Panc1 (cell line): ENCODE results near the gene NEK4.

ENCODE experiments used
- REST ChIP-seq, 2 experiments: IDR thresholded peaks; 2 replicates each; pipeline ENCODE4 v1.6.1; 2011 to 2012; ENCODE audit warnings: low read depth in 2 of 2, control low read depth in 1 of 2, low read length in 1 of 2, mild to moderate bottlenecking in 1 of 2, moderate library complexity in 1 of 2; ENCODE audit not compliant: insufficient read depth in 1 of 2
- TF ChIP-seq, protein P1 (sequence below): fragments of 450-650 bp; IDR thresholded peaks from 2 replicates; pipeline ENCODE4 v1.5.1; 2017; ENCODE audit warnings: mild to moderate bottlenecking

DNA sequence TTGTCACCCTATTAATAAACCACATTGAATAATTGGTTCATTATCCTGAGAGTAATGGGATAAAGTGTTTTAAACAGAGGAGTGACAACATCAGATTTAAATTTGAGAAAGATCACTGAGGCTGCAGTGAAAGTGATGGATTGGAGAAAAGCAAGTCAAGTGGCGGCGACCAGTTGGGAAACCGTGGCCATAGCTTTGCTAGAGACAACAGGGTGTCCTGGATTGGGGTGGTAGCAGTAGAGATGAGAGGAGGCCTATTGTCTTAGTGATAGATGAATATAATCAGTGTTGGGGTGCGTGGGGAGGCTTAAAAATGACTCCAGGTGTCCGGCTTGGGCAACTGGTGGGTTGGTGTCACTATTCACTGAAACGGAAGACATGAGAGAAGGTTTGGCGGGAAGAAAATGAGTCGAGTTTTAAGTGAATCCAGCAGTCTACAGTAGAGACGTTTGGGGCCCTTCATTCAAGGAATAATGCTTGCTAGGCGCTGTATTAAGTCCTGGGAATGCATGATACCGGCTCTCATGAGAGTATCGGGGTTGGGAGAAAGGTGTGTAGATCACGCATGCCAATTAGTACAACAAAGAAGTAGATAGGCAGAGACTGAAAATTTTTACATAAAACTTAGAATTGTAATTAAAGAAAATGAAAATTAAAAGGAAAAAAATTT is 819 bp downstream of the NEK4 start:
- TF ChIP-seq, protein P1, sequence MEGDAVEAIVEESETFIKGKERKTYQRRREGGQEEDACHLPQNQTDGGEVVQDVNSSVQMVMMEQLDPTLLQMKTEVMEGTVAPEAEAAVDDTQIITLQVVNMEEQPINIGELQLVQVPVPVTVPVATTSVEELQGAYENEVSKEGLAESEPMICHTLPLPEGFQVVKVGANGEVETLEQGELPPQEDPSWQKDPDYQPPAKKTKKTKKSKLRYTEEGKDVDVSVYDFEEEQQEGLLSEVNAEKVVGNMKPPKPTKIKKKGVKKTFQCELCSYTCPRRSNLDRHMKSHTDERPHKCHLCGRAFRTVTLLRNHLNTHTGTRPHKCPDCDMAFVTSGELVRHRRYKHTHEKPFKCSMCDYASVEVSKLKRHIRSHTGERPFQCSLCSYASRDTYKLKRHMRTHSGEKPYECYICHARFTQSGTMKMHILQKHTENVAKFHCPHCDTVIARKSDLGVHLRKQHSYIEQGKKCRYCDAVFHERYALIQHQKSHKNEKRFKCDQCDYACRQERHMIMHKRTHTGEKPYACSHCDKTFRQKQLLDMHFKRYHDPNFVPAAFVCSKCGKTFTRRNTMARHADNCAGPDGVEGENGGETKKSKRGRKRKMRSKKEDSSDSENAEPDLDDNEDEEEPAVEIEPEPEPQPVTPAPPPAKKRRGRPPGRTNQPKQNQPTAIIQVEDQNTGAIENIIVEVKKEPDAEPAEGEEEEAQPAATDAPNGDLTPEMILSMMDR = no peak
- TF ChIP-seq REST (IDR thresholded peaks at IDR 0.05; ENCODE audit: insufficient read depth in 1 of 2, low read depth in 2 of 2, low read length in 1 of 2) = no peak
